GM12872 (cell line): Measurements from ENCODE around the gene NCKAP1.

Experiments
- TF ChIP-seq, protein P1 (sequence below): IDR thresholded peaks from 3 replicates; pipeline ENCODE4 v1.5.1; 2011; ENCODE audit warnings: low read depth, mild to moderate bottlenecking, low read length, moderate library complexity; ENCODE audit not compliant: insufficient read depth

NCKAP1 gene

DNA sequence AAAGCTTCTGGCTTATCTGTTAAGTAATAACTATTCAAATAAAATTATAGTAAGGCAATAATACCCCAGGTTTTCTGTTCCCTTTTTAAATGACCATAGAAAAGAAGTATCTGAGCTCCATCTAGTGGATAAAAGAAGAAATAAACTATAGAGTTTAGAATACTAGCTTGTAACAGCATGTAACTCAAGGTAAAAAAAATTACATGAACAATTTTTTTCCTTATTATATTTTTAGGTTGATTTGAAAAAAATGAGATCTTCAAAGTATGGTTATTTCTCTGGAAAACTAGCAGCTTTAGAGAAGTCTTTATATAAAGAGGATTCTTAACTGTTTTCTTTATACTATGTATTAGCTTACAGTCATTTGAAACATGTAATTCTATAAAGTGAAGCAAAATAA is 58.1 kb downstream of the NCKAP1 start:
- TF ChIP-seq, protein P1, sequence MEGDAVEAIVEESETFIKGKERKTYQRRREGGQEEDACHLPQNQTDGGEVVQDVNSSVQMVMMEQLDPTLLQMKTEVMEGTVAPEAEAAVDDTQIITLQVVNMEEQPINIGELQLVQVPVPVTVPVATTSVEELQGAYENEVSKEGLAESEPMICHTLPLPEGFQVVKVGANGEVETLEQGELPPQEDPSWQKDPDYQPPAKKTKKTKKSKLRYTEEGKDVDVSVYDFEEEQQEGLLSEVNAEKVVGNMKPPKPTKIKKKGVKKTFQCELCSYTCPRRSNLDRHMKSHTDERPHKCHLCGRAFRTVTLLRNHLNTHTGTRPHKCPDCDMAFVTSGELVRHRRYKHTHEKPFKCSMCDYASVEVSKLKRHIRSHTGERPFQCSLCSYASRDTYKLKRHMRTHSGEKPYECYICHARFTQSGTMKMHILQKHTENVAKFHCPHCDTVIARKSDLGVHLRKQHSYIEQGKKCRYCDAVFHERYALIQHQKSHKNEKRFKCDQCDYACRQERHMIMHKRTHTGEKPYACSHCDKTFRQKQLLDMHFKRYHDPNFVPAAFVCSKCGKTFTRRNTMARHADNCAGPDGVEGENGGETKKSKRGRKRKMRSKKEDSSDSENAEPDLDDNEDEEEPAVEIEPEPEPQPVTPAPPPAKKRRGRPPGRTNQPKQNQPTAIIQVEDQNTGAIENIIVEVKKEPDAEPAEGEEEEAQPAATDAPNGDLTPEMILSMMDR, result 0 out of 3 replicates have a peak, but pooled peaks have one; percentile 7

DNA sequence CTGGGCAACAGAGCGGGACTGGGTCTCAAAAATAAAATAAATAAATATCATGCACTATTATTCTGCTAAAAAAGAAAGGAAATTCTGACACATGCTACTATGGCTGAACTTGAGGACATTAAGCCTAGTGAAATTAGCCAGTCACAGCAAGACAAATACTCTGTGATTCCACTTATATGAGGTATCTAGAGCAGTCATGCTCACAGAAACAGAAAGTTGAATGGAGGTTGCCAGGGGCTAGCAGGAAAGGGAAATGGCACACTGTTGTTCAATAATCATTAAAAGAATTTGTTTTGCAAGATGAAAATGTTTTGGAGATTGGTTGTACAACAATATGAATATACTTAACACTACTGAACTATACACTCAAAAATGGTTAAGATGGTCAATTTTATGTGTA is 60.8 kb downstream of the NCKAP1 start:
- TF ChIP-seq, protein P1, result no peak

DNA sequence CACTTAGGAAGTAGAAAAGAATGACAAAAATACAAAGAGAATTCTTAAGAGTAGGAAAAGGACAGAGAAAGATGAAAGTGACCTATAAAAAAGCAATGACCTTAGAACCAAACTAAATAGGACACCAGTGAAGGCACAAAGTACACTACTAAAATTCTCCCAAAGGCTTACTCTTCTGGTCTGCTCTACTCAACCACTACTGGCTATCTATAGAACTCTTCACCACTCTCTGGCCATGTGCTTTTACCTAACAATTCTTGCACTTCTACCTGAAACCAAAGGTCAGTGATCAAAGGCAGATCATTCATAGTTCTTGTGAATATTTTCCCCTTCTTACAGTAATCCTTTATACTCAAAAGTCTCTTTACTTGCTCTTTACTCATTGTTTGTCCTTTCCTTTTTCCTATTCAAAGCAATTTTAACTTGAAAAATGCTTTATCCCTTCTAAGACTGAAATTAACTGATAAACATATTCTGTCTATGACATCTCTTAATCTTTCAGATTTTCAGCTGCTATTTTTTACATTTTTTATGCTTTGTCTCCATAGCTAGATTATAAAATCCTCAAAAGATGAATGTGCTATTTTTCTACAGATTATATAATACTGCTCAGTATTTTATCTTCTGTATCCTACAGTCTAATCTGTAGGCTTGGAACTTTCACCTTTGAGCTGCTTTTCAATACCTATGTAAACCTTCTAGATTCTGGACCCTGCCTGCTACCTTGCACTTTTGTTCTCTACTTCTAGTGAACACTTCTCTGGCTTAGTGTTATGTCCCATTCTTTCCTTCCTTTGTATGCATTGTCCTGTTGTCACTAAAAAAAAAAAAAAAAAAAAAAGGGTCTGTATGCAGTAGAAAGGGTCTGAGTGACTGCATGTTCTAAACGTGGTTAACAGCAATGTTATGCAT is 64.6 kb downstream of the NCKAP1 start:
- TF ChIP-seq, protein P1, result no peak

DNA sequence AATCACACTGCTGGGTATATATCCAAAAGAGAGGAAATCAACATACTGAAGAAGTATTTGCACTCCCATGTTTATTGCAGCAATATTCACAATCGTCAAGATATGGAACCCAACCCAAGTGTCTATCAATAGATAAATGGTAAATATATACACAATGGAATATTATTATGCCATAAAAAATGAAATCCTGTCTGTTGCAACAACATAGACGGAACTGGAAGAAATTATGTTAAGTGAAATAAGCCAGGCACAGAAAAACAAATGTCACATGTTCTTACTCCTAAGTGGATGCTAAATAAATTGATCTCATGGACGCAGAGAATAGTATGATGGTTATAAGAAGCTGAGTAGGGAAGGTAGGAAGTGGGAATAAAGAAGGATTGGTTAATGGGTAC is 65.7 kb downstream of the NCKAP1 start:
- TF ChIP-seq, protein P1, result no peak

DNA sequence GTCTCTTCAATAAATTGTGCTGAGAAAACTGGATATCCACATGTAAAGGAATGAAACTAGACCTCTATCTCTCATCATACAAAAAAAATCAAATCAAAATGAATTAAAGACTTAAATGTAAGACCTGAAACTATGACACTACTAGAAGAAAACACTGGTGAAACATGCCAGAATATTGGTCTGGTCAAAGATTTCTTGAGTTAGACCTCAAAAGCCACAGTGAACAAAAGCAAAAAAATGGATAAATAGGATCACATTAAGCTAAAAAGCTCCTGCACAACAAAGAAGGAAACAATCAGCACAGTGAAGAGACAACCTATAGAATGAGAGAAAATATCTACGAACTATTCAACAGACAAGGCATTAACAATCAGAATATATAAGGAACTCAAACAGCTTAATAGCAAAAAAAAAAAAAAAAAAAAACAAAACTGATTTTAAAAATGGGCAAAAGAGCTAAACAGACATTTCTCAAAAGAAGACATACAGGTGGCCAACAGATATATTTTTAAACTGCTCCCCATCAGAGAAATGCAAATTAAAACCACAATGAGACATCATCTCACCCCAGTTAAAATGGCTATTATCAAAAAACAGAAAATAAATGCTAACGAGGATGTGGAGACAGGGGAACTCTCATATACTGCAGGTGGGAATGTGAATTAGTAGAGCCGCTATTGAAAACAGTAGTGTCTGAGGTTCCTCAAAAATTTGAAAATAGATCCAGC is 66.3 kb downstream of the NCKAP1 start:
- TF ChIP-seq, protein P1, result no peak

DNA sequence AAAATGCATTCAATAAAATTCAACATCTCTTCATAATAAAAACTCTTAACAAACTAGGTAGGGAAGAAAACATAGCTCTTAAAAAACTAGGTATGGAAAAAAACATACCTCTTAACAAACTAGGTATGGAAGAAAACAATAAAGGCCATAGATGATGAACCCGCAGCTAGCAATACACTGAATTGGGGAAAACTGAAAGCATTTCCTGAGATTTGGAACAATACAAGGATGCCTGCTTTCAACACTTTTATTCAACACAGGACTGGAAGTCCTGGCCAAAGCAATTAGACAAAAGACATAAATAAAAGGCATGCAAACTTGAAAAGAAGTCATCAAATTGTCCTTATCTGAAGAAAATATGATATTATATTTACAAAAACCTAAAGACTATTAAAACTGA is 67.8 kb downstream of the NCKAP1 start:
- TF ChIP-seq, protein P1, result no peak

DNA sequence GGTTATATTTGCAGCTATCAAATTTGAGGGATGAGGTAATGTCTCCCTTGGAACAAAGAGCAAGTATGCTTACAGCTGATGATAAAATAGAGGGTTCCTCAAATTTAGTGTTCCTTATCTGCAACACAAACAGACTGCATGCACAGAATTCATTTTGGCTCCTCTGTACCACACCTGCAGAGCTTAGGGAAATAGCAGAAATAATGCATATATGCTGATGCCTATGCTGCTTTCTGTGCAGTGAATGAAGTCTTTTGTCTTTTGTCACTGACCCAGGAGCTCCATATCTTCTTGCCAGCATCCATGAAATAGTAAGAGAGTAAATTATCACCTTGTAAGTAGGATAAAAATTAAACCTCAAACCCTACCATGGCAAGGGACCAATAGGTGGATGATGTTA is 69.8 kb downstream of the NCKAP1 start:
- TF ChIP-seq, protein P1, result no peak
